ENCODE results near the gene RBM23. TPM values are rescaled to one million over a fixed set of nuclear protein-coding genes. Genes with fewer than 3 reads are reported as not detected.
"Not testable (repeated sequence)": the region's sequence is repeated elsewhere in the genome, so short reads cannot be mapped to it uniquely, and the experiment has no call there.

Gene RBM23
- total and polyA plus RNA-seq, 2 of the 8 experiments (the other 6 are each of a cell fraction or from before 2014, with no cell fraction given), result 41.2 to 43.3 TPM

DNA sequence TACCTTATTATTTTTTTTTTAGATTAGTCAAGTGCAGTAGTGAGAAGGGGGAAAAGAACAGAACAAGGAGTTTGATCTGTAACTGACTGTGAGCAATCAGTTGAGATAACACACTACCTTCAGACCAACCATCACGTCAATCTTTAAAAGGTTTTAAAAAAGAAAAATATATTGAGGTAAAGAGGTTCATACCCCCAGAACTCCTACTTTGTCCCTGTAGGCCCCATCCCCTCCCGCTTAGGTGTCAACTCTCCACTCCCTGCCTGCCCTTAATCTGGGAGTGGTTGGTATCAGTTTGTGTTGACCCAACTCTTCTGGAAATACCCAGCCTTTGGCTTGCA is 66.4 kb downstream of the RBM23 start (continued):
- TF ChIP-seq EGR1 (IDR thresholded peaks at IDR 0.05; ENCODE audit: borderline replicate concordance, low read depth, low read length), result no peak

- H2AFZ ChIP-seq (ENCODE audit: low read length); H2AK5ac ChIP-seq (ENCODE audit: low read depth, low read length); H3K4ac ChIP-seq (replicated peaks; ENCODE audit: insufficient read length, low read depth, low read length); H3K4me2 ChIP-seq (ENCODE audit: insufficient read depth in 1 of 2, low read depth in 2 of 2, low read length in 2 of 2); H2BK120ac ChIP-seq (replicated peaks; ENCODE audit: low read depth, low read length); H4K8ac ChIP-seq (ENCODE audit: extremely low read depth, insufficient read depth, low read length); H3K56ac ChIP-seq (replicated peaks; ENCODE audit: insufficient read length, low read depth, low read length); H3K9ac ChIP-seq (replicated peaks in 1 of 4; ENCODE audit: extremely low read depth in 1 of 4, low read depth in 3 of 4, low read length in 3 of 4); H3K27me3 ChIP-seq (replicated peaks in 1 of 4; ENCODE audit: control insufficient read depth in 3 of 4, extremely low read depth in 1 of 4, insufficient read depth in 3 of 4, low read length in 3 of 4); DNase-seq (ENCODE audit: low read depth in 1 of 2, low spot score in 2 of 2); FAIRE-seq; H3K9me3 ChIP-seq (ENCODE audit: insufficient read depth in 2 of 2, low read depth in 1 of 2, low read length in 1 of 2); H2BK12ac ChIP-seq (ENCODE audit: low read depth, low read length); H4K5ac ChIP-seq (ENCODE audit: insufficient read length, low read depth, low read length); H3K18ac ChIP-seq (ENCODE audit: extremely low read depth, low read length); H3K27ac ChIP-seq (ENCODE audit: low read depth, low read length); H4K91ac ChIP-seq (replicated peaks; ENCODE audit: insufficient read length, low read length); H3K4me3 ChIP-seq (ENCODE audit: extremely low read depth in 1 of 4, insufficient read depth in 2 of 4, low read depth in 3 of 4, low read length in 4 of 4); H2BK5ac ChIP-seq (ENCODE audit: low read depth, low read length); H3K23ac ChIP-seq (ENCODE audit: insufficient read length); H3K79me2 ChIP-seq (ENCODE audit: control insufficient read depth in 1 of 2, insufficient read depth in 2 of 2, low read length in 2 of 2); H3K36me3 ChIP-seq (ENCODE audit: control insufficient read depth in 2 of 4, insufficient read depth in 4 of 4, low read length in 3 of 4); H2BK20ac ChIP-seq (ENCODE audit: low read length); H3K14ac ChIP-seq (ENCODE audit: insufficient read length); H3K79me1 ChIP-seq (ENCODE audit: low read depth, low read length); H3K23me2 ChIP-seq (ENCODE audit: low read depth, low read length); H2BK15ac ChIP-seq (ENCODE audit: low read length); H4K20me1 ChIP-seq (replicated peaks in 1 of 2; ENCODE audit: control insufficient read depth in 1 of 2, insufficient read depth in 2 of 2, low read length in 2 of 2): not testable (repeated sequence)
- ChIA-PET CTCF (ENCODE audit: partially characterized antibody) (interaction anchor here (0.6 to 56.0 kb wide), 30 partner anchors 12 to 463 kb away, joined by 3 to 1562 read pairs (median 6); partner anchors contain the start of genes AJUBA, LRP10, MMP14 and MRPL52), POLR2A (ENCODE audit: partially characterized antibody) (interaction anchor here (10.0 to 13.9 kb wide), 2 partner anchors 18 to 30 kb away, joined by 85 to 203 read pairs; partner anchors contain the start of genes MMP14 and MRPL52)
- 80% methylated on average over 10 of the region's 12 CpGs; no CpG with 5 or more reads in 1 of the 2 experiments for WGBS, 2 experiments (ENCODE audit: extremely low coverage in 1 of 2, insufficient coverage in 1 of 2, insufficient read length in 1 of 2, insufficient replicate concordance in 2 of 2, low coverage in 1 of 2, low lambda C conversion rate in 2 of 2, missing lambda C conversion rate in 1 of 2)
- peaks cover 4 to 22% (median 11%) of the 10 kb centered on the region in 4 experiments for H3K4me1 ChIP-seq (replicated peaks in 1 of 4; ENCODE audit: control insufficient read depth in 3 of 4, insufficient read depth in 4 of 4, low read length in 3 of 4)
Observed at GRCh38 chr14:22852178-22852577, 66.8 kb downstream of the RBM23 start.
